Fibroblast of villous mesenchyme (primary cell): ENCODE results near the gene EXOC6. TPM values are rescaled to one million over a fixed set of nuclear protein-coding genes. Genes with fewer than 3 reads are reported as not detected.

Experiments used
- DNase-seq: peaks from one replicate; pipeline ENCODE4 v3.0.0-alpha.2; 2010; ENCODE audit warnings: low read depth
- H3K4me3 ChIP-seq: 2 replicates; pipeline ENCODE4 v1.5.1; 2011; ENCODE audit warnings: low read depth, mild to moderate bottlenecking, low read length
- CTCF ChIP-seq: IDR thresholded peaks from 2 replicates; pipeline ENCODE4 v1.5.1; 2012; ENCODE audit warnings: low read depth, mild to moderate bottlenecking, low read length; ENCODE audit not compliant: insufficient read depth
- total RNA-seq: library from RNA; depleted of rRNA; stranded (reverse); fragments of >200 nt; gene quantifications from 2 replicates; pipeline ENCODE4 v1.2.3, GENCODE V29; 2012

Gene EXOC6
- total RNA-seq, 1 donor: 7.8 TPM

- no peak overlapping the region for H3K4me3 ChIP-seq
- no peak for TF ChIP-seq CTCF
- DNase-seq: no peak
Measured at GRCh38 chr10:93027508-93027907, 179.2 kb downstream of the EXOC6 start.

GRCh38 chr10:93028883-93029282 is 180.6 kb downstream of the EXOC6 start:
- no peak for TF ChIP-seq CTCF
- no peak overlapping the region for H3K4me3 ChIP-seq
- peak; percentile 26 for DNase-seq

GRCh38 chr10:93030409-93030808 is 182.1 kb downstream of the EXOC6 start:
- no peak for TF ChIP-seq CTCF
- DNase-seq: peak; percentile 73
- no peak overlapping the region for H3K4me3 ChIP-seq

- peak; percentile 34 for DNase-seq
- H3K4me3 ChIP-seq: no peak overlapping the region
- TF ChIP-seq CTCF: no peak
Measured at GRCh38 chr10:93032105-93032808, 183.9 kb downstream of the EXOC6 start.

GRCh38 chr10:93032809-93033137 is 184.5 kb downstream of the EXOC6 start:
- H3K4me3 ChIP-seq: no peak overlapping the region
- no peak for DNase-seq
- TF ChIP-seq CTCF: no peak

GRCh38 chr10:93034426-93034825 is 186.1 kb downstream of the EXOC6 start:
- no peak for TF ChIP-seq CTCF
- DNase-seq: no peak
- no peak overlapping the region for H3K4me3 ChIP-seq

GRCh38 chr10:93039110-93039509 is 190.8 kb downstream of the EXOC6 start:
- H3K4me3 ChIP-seq: no peak overlapping the region
- no peak for TF ChIP-seq CTCF
- DNase-seq: no peak
